MCF 10A (cell line): ENCODE results near the gene TMCO6. TPM values are rescaled to one million over a fixed set of nuclear protein-coding genes. Genes with fewer than 3 reads are reported as not detected.

Experiments used
- BruUV-seq: library from RNA; stranded (reverse); fragments of 400-500 nt; replicated peaks from 2 replicates; lab custom pipeline; 2021; lab: Mats Ljungman, UMichigan
- CTCF ChIA-PET: fragments of 300-600 bp; sonication (Branson Sonifier 250); formaldehyde crosslinking; extraction: SDS; loops from one replicate; lab custom pipeline; 2021; ENCODE audit warnings: antibody characterized with exemption, inconsistent platforms; lab: Yijun Ruan, JAX
- POLR2A ChIA-PET: fragments of 300-600, 350-650 bp; sonication (Branson Sonifier 250); formaldehyde crosslinking; extraction: SDS; loops from one replicate; lab custom pipeline; 2020; ENCODE audit warnings: antibody characterized with exemption, inconsistent platforms; lab: Yijun Ruan, JAX
- DNase-seq: peaks from one replicate; pipeline ENCODE4 v3.0.0-alpha.2; 2018; ENCODE audit not compliant: unreplicated experiment
- H3K27ac Mint-ChIP-seq: one replicate; pipeline ENCODE4 v1.8.0; 2022; ENCODE audit warnings: mild to moderate bottlenecking, low read depth, mixed read lengths; ENCODE audit not compliant: unreplicated experiment
- H3K27me3 Mint-ChIP-seq: one replicate; pipeline ENCODE4 v1.8.0; 2022; ENCODE audit warnings: mixed read lengths; ENCODE audit not compliant: insufficient read depth, unreplicated experiment
- H3K36me3 Mint-ChIP-seq: one replicate; pipeline ENCODE4 v1.8.0; 2022; ENCODE audit warnings: mild to moderate bottlenecking, moderate library complexity, mixed read lengths; ENCODE audit not compliant: insufficient read depth, unreplicated experiment
- H3K4me1 Mint-ChIP-seq: one replicate; pipeline ENCODE4 v1.8.0; 2022; ENCODE audit warnings: mixed read lengths; ENCODE audit not compliant: insufficient read depth, unreplicated experiment
- H3K4me3 Mint-ChIP-seq: one replicate; pipeline ENCODE4 v1.8.0; 2022; ENCODE audit warnings: mild to moderate bottlenecking, moderate library complexity, mixed read lengths; ENCODE audit not compliant: unreplicated experiment
- H3K9me3 Mint-ChIP-seq: one replicate; pipeline ENCODE4 v1.8.0; 2022; ENCODE audit warnings: mixed read lengths; ENCODE audit not compliant: unreplicated experiment
- CTCF ChIP-seq: fragments of 200-600 bp; IDR thresholded peaks from one replicate; pipeline ENCODE4 v1.8.0; 2022; ENCODE audit warnings: antibody characterized with exemption, mild to moderate bottlenecking; ENCODE audit not compliant: unreplicated experiment
- intact Hi-C: fragments of 100-400 bp; cut with micrococcal nuclease; formaldehyde crosslinking; loops from 2 replicates; pipeline ENCODE4 v1.14.1; 2022
- total RNA-seq: library from RNA; stranded (reverse); gene quantifications from 2 replicates; pipeline ENCODE4 v1.2.3, GENCODE V29; 2022

TMCO6 gene
- total RNA-seq, 1 experiment from 2014 or later: 17.2 TPM

- DNase-seq: no peak
- H3K9me3 Mint-ChIP-seq: no peaks in the 10 kb centered on the region
- ChIA-PET CTCF (interaction anchor here (0.6 to 1.1 kb wide), 2 partner anchors 31 to 35 kb away, joined by 3 read pairs; no protein-coding TSS in a partner anchor), POLR2A (interaction anchor here (0.7 to 3.0 kb wide), 8 partner anchors 14 to 1474 kb away, joined by 3 to 12 read pairs (median 5); partner anchors contain the start of genes HARS1, HARS2, IK and NDUFA2)
- no peaks in the 10 kb centered on the region for H3K27me3 Mint-ChIP-seq
- H3K4me1 Mint-ChIP-seq: peaks cover 39% of the 10 kb centered on the region
- peaks cover 16% of the 10 kb centered on the region for H3K36me3 Mint-ChIP-seq
- H3K27ac Mint-ChIP-seq: peak overlapping the region; percentile 99
- no TSS peak for BruUV-seq
- intact Hi-C loops: no loop called here
- TF ChIP-seq CTCF: no peak
- H3K4me3 Mint-ChIP-seq: no peak overlapping the region
These were observed 35.5 kb upstream of the TMCO6 start for GRCh38 chr5:140603734-140604133.

- Mint-ChIP-seq H3K4me1 (peaks cover 50% of the 10 kb centered on the region), H3K27ac (peak overlapping the region; percentile 67), H3K9me3 (no peaks in the 10 kb centered on the region), H3K36me3 (peaks cover 20% of the 10 kb centered on the region), H3K4me3 (no peak overlapping the region), H3K27me3 (no peaks in the 10 kb centered on the region)
- BruUV-seq: no TSS peak
- intact Hi-C loops: no loop called here
- ChIA-PET CTCF (interaction anchor here (0.6 to 1.8 kb wide), 3 partner anchors 24 to 85 kb away, joined by 3 to 5 read pairs (median 4); partner anchors contain the start of genes HARS1 and HARS2), POLR2A (interaction anchor here (0.6 to 1.6 kb wide), 5 partner anchors 41 to 203 kb away, joined by 3 to 14 read pairs (median 4); partner anchors contain the start of genes APBB3, EIF4EBP3, IK and NDUFA2)
- DNase-seq: peak; percentile 46
- no peak for TF ChIP-seq CTCF
These were observed 33.4 kb upstream of the TMCO6 start for GRCh38 chr5:140605879-140606278.

GRCh38 chr5:140607031-140607430 lies 32.2 kb upstream of the TMCO6 start:
- no TSS peak for BruUV-seq
- ChIA-PET CTCF (interaction anchor here (0.8 kb wide), 1 partner anchor 33 kb away, joined by 7 read pairs; no protein-coding TSS in a partner anchor), POLR2A (interaction anchor here (0.8 to 4.3 kb wide), 12 partner anchors 14 to 84 kb away, joined by 3 to 22 read pairs (median 5); partner anchors contain the start of genes APBB3, CD14, EIF4EBP3 and HARS1)
- Mint-ChIP-seq H3K9me3 (no peaks in the 10 kb centered on the region), H3K27me3 (no peaks in the 10 kb centered on the region), H3K36me3 (peaks cover 20% of the 10 kb centered on the region), H3K4me3 (no peak overlapping the region), H3K4me1 (peaks cover 47% of the 10 kb centered on the region), H3K27ac (peak overlapping the region; percentile 67)
- intact Hi-C loops: loop anchor here (1.0 kb wide), 1 partner anchor 32 kb away; the partner anchor contains the start of gene TMCO6
- TF ChIP-seq CTCF: no peak
- DNase-seq: peak; percentile 83

GRCh38 chr5:140608722-140609121 lies 30.5 kb upstream of the TMCO6 start:
- Mint-ChIP-seq H3K27ac (peak overlapping the region; percentile 32), H3K27me3 (no peaks in the 10 kb centered on the region), H3K9me3 (no peaks in the 10 kb centered on the region), H3K36me3 (peaks cover 11% of the 10 kb centered on the region), H3K4me1 (peaks cover 30% of the 10 kb centered on the region), H3K4me3 (no peak overlapping the region)
- CTCF ChIA-PET: interaction anchor here (0.6 to 0.8 kb wide), 2 partner anchors 61 kb away, joined by 3 to 4 read pairs; partner anchors contain the start of gene EIF4EBP3
- no peak for TF ChIP-seq CTCF
- DNase-seq: no peak
- intact Hi-C loops: no loop called here
- BruUV-seq: no TSS peak
- POLR2A ChIA-PET: interaction anchor here (1.3 to 4.3 kb wide), 6 partner anchors 10 to 51 kb away, joined by 5 to 22 read pairs (median 8); partner anchors contain the start of genes APBB3, IK, NDUFA2 and SLC35A4
